ENCODE results near the gene GRIK1.

GRIK1 gene

GRCh38 chr21:29660047-29660720 lies 279.6 kb downstream of the GRIK1 start:
- DNase-seq: no peak

- no peak for DNase-seq
Measured at GRCh38 chr21:29658934-29659203, 280.9 kb downstream of the GRIK1 start.

GRCh38 chr21:29658177-29658933 lies 281.4 kb downstream of the GRIK1 start:
- DNase-seq: no peak

- DNase-seq: no peak
Measured at GRCh38 chr21:29657240-29657989, 282.4 kb downstream of the GRIK1 start.

GRCh38 chr21:29656504-29657239 lies 283.1 kb downstream of the GRIK1 start:
- peak; percentile 81 for DNase-seq

- no peak for DNase-seq
Measured at GRCh38 chr21:29655577-29655976, 284.2 kb downstream of the GRIK1 start.

- no peak for DNase-seq
Measured at GRCh38 chr21:29654855-29655254, 284.9 kb downstream of the GRIK1 start.

GRCh38 chr21:29654203-29654602 lies 285.6 kb downstream of the GRIK1 start:
- DNase-seq: no peak

- DNase-seq: no peak
Measured at GRCh38 chr21:29650523-29651022, 289.2 kb downstream of the GRIK1 start.

GRCh38 chr21:29649406-29649814 lies 290.4 kb downstream of the GRIK1 start:
- DNase-seq: no peak

GRCh38 chr21:29648710-29649240 lies 291.0 kb downstream of the GRIK1 start:
- no peak for DNase-seq

- no peak for DNase-seq
Measured at GRCh38 chr21:29647353-29647781, 292.4 kb downstream of the GRIK1 start.

- no peak for DNase-seq
Measured at GRCh38 chr21:29645666-29646553, 293.9 kb downstream of the GRIK1 start.

- no peak for DNase-seq
Measured at GRCh38 chr21:29643289-29643688, 296.5 kb downstream of the GRIK1 start.

GRCh38 chr21:29642551-29643245 lies 297.1 kb downstream of the GRIK1 start:
- DNase-seq: no peak

GRCh38 chr21:29641635-29642550 lies 297.9 kb downstream of the GRIK1 start:
- DNase-seq: no peak

GRCh38 chr21:29641001-29641634 lies 298.7 kb downstream of the GRIK1 start:
- DNase-seq: no peak

GRCh38 chr21:29640080-29640508 lies 299.7 kb downstream of the GRIK1 start:
- no peak for DNase-seq

GRCh38 chr21:29639366-29640079 lies 300.3 kb downstream of the GRIK1 start:
- no peak for DNase-seq

All from activated CD4-positive, alpha-beta T cell treated with anti-CD3 and anti-CD28 coated beads, Interleukin-10, Interleukin-2, amounts not matched to agents 100 ng/mL and 50 ng/mL, durations not matched to agents 16 hours and 8 hours (primary cell).